HG03039 (cell line): Measurements from ENCODE around the gene HHLA2.

Experiments used
- ATAC-seq: cut with Tn5 transposase; IDR thresholded peaks from one replicate; pipeline ENCODE4 v1.9.1; 2021; ENCODE audit warnings: mild to moderate bottlenecking, moderate library complexity; ENCODE audit not compliant: unreplicated experiment

The HHLA2 gene

GRCh38 chr3:108388136-108389132, 92.1 kb downstream of the HHLA2 start:
- ATAC-seq = peak; percentile 60

- ATAC-seq = no peak
Observed at GRCh38 chr3:108389372-108389771, 93.0 kb downstream of the HHLA2 start.

- no peak for ATAC-seq
Observed at GRCh38 chr3:108391917-108392593, 95.7 kb downstream of the HHLA2 start.

GRCh38 chr3:108393128-108393900, 97.0 kb downstream of the HHLA2 start:
- no peak for ATAC-seq

GRCh38 chr3:108394016-108394415, 97.7 kb downstream of the HHLA2 start:
- no peak for ATAC-seq

GRCh38 chr3:108394563-108394962, 98.2 kb downstream of the HHLA2 start:
- no peak for ATAC-seq

- ATAC-seq = no peak
Observed at GRCh38 chr3:108396336-108396735, 100.0 kb downstream of the HHLA2 start.

- no peak for ATAC-seq
Observed at GRCh38 chr3:108398510-108398909, 102.2 kb downstream of the HHLA2 start.

GRCh38 chr3:108401836-108402235, 105.5 kb downstream of the HHLA2 start:
- ATAC-seq = no peak

- no peak for ATAC-seq
Observed at GRCh38 chr3:108403198-108403597, 106.8 kb downstream of the HHLA2 start.

- ATAC-seq = no peak
Observed at GRCh38 chr3:108403686-108404345, 107.5 kb downstream of the HHLA2 start.

- no peak for ATAC-seq
Observed at GRCh38 chr3:108404368-108404767, 108.0 kb downstream of the HHLA2 start.

- no peak for ATAC-seq
Observed at GRCh38 chr3:108406063-108406660, 109.8 kb downstream of the HHLA2 start.

GRCh38 chr3:108406661-108407206, 110.4 kb downstream of the HHLA2 start:
- peak; percentile 95 for ATAC-seq

- no peak for ATAC-seq
Observed at GRCh38 chr3:108407886-108408285, 111.5 kb downstream of the HHLA2 start.

- ATAC-seq = no peak
Observed at GRCh38 chr3:108408883-108409799, 112.8 kb downstream of the HHLA2 start.

GRCh38 chr3:108409800-108410178, 113.4 kb downstream of the HHLA2 start:
- no peak for ATAC-seq

- ATAC-seq = no peak
Observed at GRCh38 chr3:108410531-108410984, 114.2 kb downstream of the HHLA2 start.
